CD4-positive, CD25-positive, alpha-beta regulatory T cell (primary cell): ENCODE data around the gene SLC4A7. TPM values are rescaled to one million over a fixed set of nuclear protein-coding genes. Genes with fewer than 3 reads are reported as not detected.
A peak's percentile ranks its signal among the peaks of the same experiment; 100 is the strongest.
"Not testable (repeated sequence)": the region's sequence is repeated elsewhere in the genome, so short reads cannot be mapped to it uniquely, and the experiment has no call there.

Experiments used
- ATAC-seq, 2 donors: fragments of 150-1000 bp; cut with Tn5 transposase; one replicate each; pipeline ENCODE4 v1.10.0; 2021; ENCODE audit warnings: low read depth in 2 of 2, moderate number of reproducible peaks in 2 of 2, moderate library complexity in 1 of 2
- DNase-seq, 3 donors: peaks; one replicate each; pipeline versions ENCODE4 v3.0.0 to v3.0.0-alpha.2; 2012 to 2022; ENCODE audit warnings: mixed read lengths in 1 of 3
- H3K27ac ChIP-seq: one replicate; pipeline ENCODE4 v1.7.0; 2013; ENCODE audit warnings: mild to moderate bottlenecking, low read length; ENCODE audit not compliant: insufficient read depth, poor library complexity, severe bottlenecking
- H3K27me3 ChIP-seq: one replicate; pipeline ENCODE4 v1.7.0; 2013; ENCODE audit warnings: low read length; ENCODE audit not compliant: control insufficient read depth, insufficient read depth
- H3K36me3 ChIP-seq: one replicate; pipeline ENCODE4 v1.7.0; 2013; ENCODE audit warnings: mild to moderate bottlenecking, low read length, moderate library complexity; ENCODE audit not compliant: control insufficient read depth, insufficient read depth
- H3K4me1 ChIP-seq: 2 replicates; pipeline ENCODE4 v1.7.0; 2013; ENCODE audit warnings: mild to moderate bottlenecking, low read length; ENCODE audit not compliant: insufficient read depth, control insufficient read depth, poor library complexity, severe bottlenecking
- H3K4me3 ChIP-seq: one replicate; pipeline ENCODE4 v1.7.0; 2013; ENCODE audit warnings: low read depth, mild to moderate bottlenecking, low read length, moderate library complexity
- H3K9me3 ChIP-seq, 2 experiments: 1 replicate in 1 of 2; 2 replicates in 1 of 2; pipeline ENCODE4 v1.7.0; 2013; ENCODE audit warnings: low read length in 2 of 2, mild to moderate bottlenecking in 1 of 2, moderate library complexity in 1 of 2; ENCODE audit not compliant: control insufficient read depth in 2 of 2
- H3K27ac Mint-ChIP-seq, 3 donors: one replicate each; pipeline ENCODE4 v1.8.0; 2020 to 2022; ENCODE audit warnings: mild to moderate bottlenecking in 3 of 3, mixed read lengths in 3 of 3, moderate library complexity in 2 of 3
- H3K27me3 Mint-ChIP-seq: one replicate; pipeline ENCODE4 v1.8.0; 2022; ENCODE audit warnings: mild to moderate bottlenecking, mixed read lengths
- H3K36me3 Mint-ChIP-seq: one replicate; pipeline ENCODE4 v1.8.0; 2020; ENCODE audit warnings: mixed read lengths
- H3K4me1 Mint-ChIP-seq, 4 donors: one replicate each; pipeline ENCODE4 v1.8.0; 2020 to 2022; ENCODE audit warnings: mixed read lengths in 4 of 4, mild to moderate bottlenecking in 1 of 4
- H3K4me3 Mint-ChIP-seq, 4 donors: one replicate each; pipeline ENCODE4 v1.8.0; 2020 to 2022; ENCODE audit warnings: mild to moderate bottlenecking in 4 of 4, mixed read lengths in 4 of 4, moderate library complexity in 3 of 4
- H3K9me3 Mint-ChIP-seq, 7 donors: one replicate each; pipeline ENCODE4 v1.8.0; 2020 to 2022; ENCODE audit warnings: mixed read lengths in 7 of 7, mild to moderate bottlenecking in 3 of 7, moderate library complexity in 2 of 7
- polyA plus RNA-seq, 4 donors: library from polyadenylated mRNA; unstranded; fragments of 300-500 nt; fragmentation: Illumina TruSeq; gene quantifications; one replicate each; pipeline ENCODE4 v1.2.3, GENCODE V29; 2021
- total RNA-seq: library from RNA; stranded (reverse); gene quantifications from one replicate; pipeline ENCODE4 v1.2.3, GENCODE V29; 2022

The SLC4A7 gene
- total and polyA plus RNA-seq, 5 donors from 2014 or later, result 25.2 to 103 (median 28.7) TPM

- Mint-ChIP-seq H3K27ac (peak overlapping the region; percentile 1 to 4 (median 1)), H3K4me3 (peak overlapping the region in 2 of 4 donors; percentile 23 to 36), H3K9me3 (no peaks in the 10 kb centered on the region), H3K36me3 (peaks cover 18% of the 10 kb centered on the region), H3K4me1 (peaks cover 40 to 56% (median 49%) of the 10 kb centered on the region in 4 donors), H3K27me3 (no peaks in the 10 kb centered on the region)
- ATAC-seq (no peak), DNase-seq (no peak)
- Histone ChIP-seq H3K27ac (no peak overlapping the region), H3K36me3 (peaks cover 20% of the 10 kb centered on the region), H3K4me1 (peaks cover 25% of the 10 kb centered on the region), H3K4me3 (peak overlapping the region; percentile 16), H3K9me3 (no peaks in the 10 kb centered on the region), H3K27me3 (no peaks in the 10 kb centered on the region)
Observed at GRCh38 chr3:27451251-27451650, 32.9 kb downstream of the SLC4A7 start.

GRCh38 chr3:27449530-27450150 lies 34.5 kb downstream of the SLC4A7 start:
- Mint-ChIP-seq H3K36me3 (peaks cover 23% of the 10 kb centered on the region), H3K4me3 (no peak overlapping the region), H3K9me3 (no peaks in the 10 kb centered on the region), H3K27ac (peak overlapping the region in 1 of 3 donors; percentile 56), H3K4me1 (peaks cover 30 to 42% (median 36%) of the 10 kb centered on the region in 4 donors), H3K27me3 (no peaks in the 10 kb centered on the region)
- ATAC-seq (no peak), DNase-seq (no peak)
- no peaks in the 10 kb centered on the region for H3K9me3 ChIP-seq
- H3K27ac ChIP-seq, result no peak overlapping the region
- H3K36me3 ChIP-seq, result peaks cover 31% of the 10 kb centered on the region
- H3K4me3 ChIP-seq, result no peak overlapping the region
- no peaks in the 10 kb centered on the region for H3K27me3 ChIP-seq
- H3K4me1 ChIP-seq, result peaks cover 20% of the 10 kb centered on the region

GRCh38 chr3:27442995-27443394 lies 41.2 kb downstream of the SLC4A7 start:
- H3K4me3 ChIP-seq, H3K27ac ChIP-seq, ATAC-seq, H3K4me3 Mint-ChIP-seq, H3K27me3 ChIP-seq, H3K27ac Mint-ChIP-seq, H3K4me1 ChIP-seq, DNase-seq, H3K27me3 Mint-ChIP-seq: not testable (repeated sequence)
- H3K9me3 Mint-ChIP-seq, result peaks cover 1 to 14% (median 5%) of the 10 kb centered on the region in 7 donors
- peaks cover 3 to 14% (median 7%) of the 10 kb centered on the region in 4 donors for H3K4me1 Mint-ChIP-seq
- H3K36me3 Mint-ChIP-seq, result peaks cover 54% of the 10 kb centered on the region
- peaks cover 17% of the 10 kb centered on the region in 2 experiments for H3K9me3 ChIP-seq
- peaks cover 81% of the 10 kb centered on the region for H3K36me3 ChIP-seq

- H3K27me3 ChIP-seq, H3K4me1 ChIP-seq, H3K4me3 ChIP-seq, H3K4me1 Mint-ChIP-seq, H3K27me3 Mint-ChIP-seq, H3K27ac Mint-ChIP-seq, ATAC-seq, DNase-seq, H3K27ac ChIP-seq, H3K4me3 Mint-ChIP-seq: not testable (repeated sequence)
- Mint-ChIP-seq H3K9me3 (peaks cover 1 to 14% (median 6%) of the 10 kb centered on the region in 7 donors), H3K36me3 (peaks cover 60% of the 10 kb centered on the region)
- peaks cover 90% of the 10 kb centered on the region for H3K36me3 ChIP-seq
- peaks cover 17% of the 10 kb centered on the region in 2 experiments for H3K9me3 ChIP-seq
Observed at GRCh38 chr3:27438352-27438751, 45.8 kb downstream of the SLC4A7 start.

GRCh38 chr3:27431116-27431515 lies 53.1 kb downstream of the SLC4A7 start:
- H3K4me3 Mint-ChIP-seq, result no peak overlapping the region
- H3K27ac Mint-ChIP-seq, result peak overlapping the region in 1 of 3 donors; percentile 41
- peaks cover 0 to 2% (median 0%) of the 10 kb centered on the region in 7 donors for H3K9me3 Mint-ChIP-seq
- ATAC-seq (no peak), DNase-seq (no peak)
- no peaks in the 10 kb centered on the region for H3K27me3 Mint-ChIP-seq
- peaks cover 4 to 12% (median 5%) of the 10 kb centered on the region in 4 donors for H3K4me1 Mint-ChIP-seq
- H3K4me3 ChIP-seq, result no peak overlapping the region
- peaks cover 66% of the 10 kb centered on the region for H3K36me3 ChIP-seq
- no peaks in the 10 kb centered on the region for H3K4me1 ChIP-seq
- H3K27me3 ChIP-seq, result no peaks in the 10 kb centered on the region
- H3K36me3 Mint-ChIP-seq, result peaks cover 48% of the 10 kb centered on the region
- no peaks in the 10 kb centered on the region for H3K9me3 ChIP-seq
- no peak overlapping the region for H3K27ac ChIP-seq

- Histone ChIP-seq H3K4me3 (no peak overlapping the region), H3K9me3 (no peaks in the 10 kb centered on the region), H3K27me3 (no peaks in the 10 kb centered on the region), H3K36me3 (peaks cover 54% of the 10 kb centered on the region), H3K27ac (no peak overlapping the region), H3K4me1 (no peaks in the 10 kb centered on the region)
- Mint-ChIP-seq H3K4me1 (peaks cover 4 to 9% (median 5%) of the 10 kb centered on the region in 4 donors), H3K27me3 (no peaks in the 10 kb centered on the region), H3K27ac (no peak overlapping the region), H3K9me3 (peaks cover 0 to 2% (median 0%) of the 10 kb centered on the region in 7 donors), H3K4me3 (no peak overlapping the region), H3K36me3 (peaks cover 38% of the 10 kb centered on the region)
- no peak for ATAC-seq
- DNase-seq, result no peak
Observed at GRCh38 chr3:27429909-27430308, 54.3 kb downstream of the SLC4A7 start.

- Histone ChIP-seq H3K27me3 (no peaks in the 10 kb centered on the region), H3K9me3 (no peaks in the 10 kb centered on the region), H3K4me1 (no peaks in the 10 kb centered on the region), H3K27ac (no peak overlapping the region), H3K4me3 (no peak overlapping the region), H3K36me3 (peaks cover 48% of the 10 kb centered on the region)
- peaks cover 2 to 9% (median 5%) of the 10 kb centered on the region in 4 donors for H3K4me1 Mint-ChIP-seq
- ATAC-seq, result no peak
- DNase-seq, result no peak
- no peak overlapping the region for H3K4me3 Mint-ChIP-seq
- H3K9me3 Mint-ChIP-seq, result no peaks in the 10 kb centered on the region
- H3K27ac Mint-ChIP-seq, result no peak overlapping the region
- peaks cover 37% of the 10 kb centered on the region for H3K36me3 Mint-ChIP-seq
- no peaks in the 10 kb centered on the region for H3K27me3 Mint-ChIP-seq
Observed at GRCh38 chr3:27428446-27428845, 55.7 kb downstream of the SLC4A7 start.

GRCh38 chr3:27426926-27427325 lies 57.3 kb downstream of the SLC4A7 start:
- H3K4me3 Mint-ChIP-seq, result no peak overlapping the region
- H3K36me3 ChIP-seq, result peaks cover 52% of the 10 kb centered on the region
- H3K9me3 Mint-ChIP-seq, result no peaks in the 10 kb centered on the region
- no peaks in the 10 kb centered on the region for H3K27me3 Mint-ChIP-seq
- no peak for DNase-seq
- H3K27ac ChIP-seq, result no peak overlapping the region
- no peaks in the 10 kb centered on the region for H3K27me3 ChIP-seq
- no peak for ATAC-seq
- H3K4me1 ChIP-seq, result no peaks in the 10 kb centered on the region
- H3K4me3 ChIP-seq, result no peak overlapping the region
- peaks cover 0 to 9% (median 2%) of the 10 kb centered on the region in 4 donors for H3K4me1 Mint-ChIP-seq
- H3K27ac Mint-ChIP-seq, result peak overlapping the region in 1 of 3 donors; percentile 20
- no peaks in the 10 kb centered on the region for H3K9me3 ChIP-seq
- peaks cover 29% of the 10 kb centered on the region for H3K36me3 Mint-ChIP-seq
